Measurements from ENCODE around the gene CEP76.

Gene CEP76

GRCh38 chr18:12722731-12723130 is 20.2 kb upstream of the CEP76 start:
- Histone ChIP-seq H3K9me2 (replicated peaks; ENCODE audit: insufficient read depth, low read length) (no peaks in the 10 kb centered on the region), H4K20me1 (ENCODE audit: low read depth, low read length) (no peaks in the 10 kb centered on the region), H3K27me3 (ENCODE audit: low read length) (no peaks in the 10 kb centered on the region), H2AFZ (ENCODE audit: low read depth, low read length, severe bottlenecking) (no peak overlapping the region), H3K9ac (ENCODE audit: low read length) (no peak overlapping the region), H3K9me3 (ENCODE audit: insufficient read depth, low read length) (no peaks in the 10 kb centered on the region), H3K36me3 (ENCODE audit: low read length) (peaks cover 27% of the 10 kb centered on the region; the same call in 1 of the 2 replicates), H3K27ac (ENCODE audit: low read depth, low read length) (no peak overlapping the region), H3K4me3 (ENCODE audit: insufficient read depth, low read length, poor library complexity, severe bottlenecking) (no peak overlapping the region), H3F3A (ENCODE audit: insufficient read depth) (peaks cover 10% of the 10 kb centered on the region), H3K79me2 (ENCODE audit: insufficient read depth, low read length) (no peaks in the 10 kb centered on the region), H3K4me2 (ENCODE audit: low read depth, low read length, poor library complexity, severe bottlenecking) (no peak overlapping the region)
- TF ChIP-seq EZH2phosphoT487 (conservative IDR thresholded peaks at IDR 0.05; ENCODE audit: low read length) (no peak), CTCF (IDR thresholded peaks at IDR 0.05; ENCODE audit: insufficient read depth, low read length, poor library complexity, severe bottlenecking) (no peak)

DNA sequence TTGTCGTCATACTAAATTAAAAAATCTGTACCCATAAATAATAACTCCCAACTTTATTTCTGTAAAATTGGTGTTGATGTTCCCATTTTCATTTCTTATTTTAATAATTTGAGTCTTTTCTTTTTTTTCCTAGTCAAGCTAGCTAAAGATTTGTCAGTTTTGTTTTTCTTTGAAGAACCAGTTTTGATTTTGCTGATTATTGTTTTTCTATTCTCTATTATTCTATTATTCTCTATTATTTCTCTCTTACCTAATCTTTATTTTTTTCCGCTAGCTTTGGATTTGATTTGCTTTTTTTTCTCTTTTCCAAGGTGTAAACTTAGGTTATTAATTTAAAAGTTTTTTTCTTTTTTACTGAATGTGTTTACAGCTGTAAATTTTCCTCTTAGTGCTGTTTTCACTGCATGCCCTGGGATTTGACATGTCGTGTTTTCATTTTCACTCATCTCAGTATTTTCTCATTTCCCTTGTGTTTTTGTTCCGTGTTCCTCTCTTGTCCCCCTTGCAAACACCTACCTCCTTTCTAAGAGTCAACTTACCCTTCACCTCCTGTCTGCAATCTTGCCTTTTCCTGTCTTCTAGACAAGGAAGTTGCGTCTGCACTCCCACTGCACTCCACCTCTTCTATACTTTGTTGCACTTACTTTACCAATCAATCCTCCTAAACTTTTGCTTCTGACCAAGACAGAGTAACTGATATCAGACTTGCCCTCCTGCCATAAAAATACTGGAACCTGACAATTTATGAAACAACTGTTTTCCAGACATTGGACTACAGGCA is 19.2 kb upstream of the CEP76 start:
- Histone ChIP-seq H3K27me3 (ENCODE audit: low read length) (no peaks in the 10 kb centered on the region), H3K4me2 (ENCODE audit: low read depth, low read length, poor library complexity, severe bottlenecking) (no peak overlapping the region), H3K27ac (ENCODE audit: low read depth, low read length) (no peak overlapping the region), H3K9me3 (ENCODE audit: insufficient read depth, low read length) (no peaks in the 10 kb centered on the region), H3K79me2 (ENCODE audit: insufficient read depth, low read length) (no peaks in the 10 kb centered on the region), H2AFZ (ENCODE audit: low read depth, low read length, severe bottlenecking) (no peak overlapping the region), H3K9me2 (replicated peaks; ENCODE audit: insufficient read depth, low read length) (no peaks in the 10 kb centered on the region), H3K9ac (ENCODE audit: low read length) (no peak overlapping the region), H4K20me1 (ENCODE audit: low read depth, low read length) (no peaks in the 10 kb centered on the region), H3K4me3 (ENCODE audit: insufficient read depth, low read length, poor library complexity, severe bottlenecking) (no peak overlapping the region), H3K36me3 (ENCODE audit: low read length) (peaks cover 33% of the 10 kb centered on the region; the same call in 1 of the 2 replicates), H3F3A (ENCODE audit: insufficient read depth) (peaks cover 10% of the 10 kb centered on the region)
- TF ChIP-seq EZH2phosphoT487 (conservative IDR thresholded peaks at IDR 0.05; ENCODE audit: low read length) (no peak), CTCF (IDR thresholded peaks at IDR 0.05; ENCODE audit: insufficient read depth, low read length, poor library complexity, severe bottlenecking) (no peak)

DNA sequence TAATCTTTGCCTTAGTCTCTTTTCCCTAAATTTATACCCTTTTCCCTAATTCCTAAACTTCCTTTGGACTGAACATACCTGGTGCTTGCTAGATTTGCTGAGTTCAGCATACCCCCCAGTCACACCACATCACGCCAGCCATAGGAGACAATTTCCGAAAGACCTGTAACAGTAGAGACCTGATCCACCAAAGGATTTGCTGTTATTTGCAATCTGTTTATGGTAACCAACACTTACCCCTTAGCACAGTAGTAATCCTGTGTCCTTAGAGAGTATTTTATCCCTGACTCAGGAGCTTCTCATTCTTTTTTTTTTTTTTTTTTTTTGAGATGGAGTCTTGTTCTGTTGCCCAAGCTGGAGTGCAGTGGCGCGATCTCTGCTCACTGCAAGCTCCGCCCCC is 8.9 kb upstream of the CEP76 start:
- peaks cover 6% of the 10 kb centered on the region; the same call in 1 of the 2 replicates for H3K79me2 ChIP-seq (ENCODE audit: insufficient read depth, low read length)
- peaks cover 16% of the 10 kb centered on the region for H3K36me3 ChIP-seq (ENCODE audit: low read length)

More for the DNA sequence above, 8.9 kb upstream of the CEP76 start:
- H3K27ac ChIP-seq (ENCODE audit: low read depth, low read length) = no peak overlapping the region
- H3K4me2 ChIP-seq (ENCODE audit: low read depth, low read length, poor library complexity, severe bottlenecking) = no peak overlapping the region
- H3K27me3 ChIP-seq (ENCODE audit: low read length) = no peaks in the 10 kb centered on the region
- no peak overlapping the region for H3K9ac ChIP-seq (ENCODE audit: low read length)
- no peaks in the 10 kb centered on the region for H3K9me2 ChIP-seq (replicated peaks; ENCODE audit: insufficient read depth, low read length)
- 0 out of 2 replicates have a peak, but pooled peaks cover 7% of the 10 kb centered on the region for H4K20me1 ChIP-seq (ENCODE audit: low read depth, low read length)
- no peak for TF ChIP-seq CTCF (IDR thresholded peaks at IDR 0.05; ENCODE audit: insufficient read depth, low read length, poor library complexity, severe bottlenecking)
- no peak for TF ChIP-seq EZH2phosphoT487 (conservative IDR thresholded peaks at IDR 0.05; ENCODE audit: low read length)
- no peaks in the 10 kb centered on the region for H3K9me3 ChIP-seq (ENCODE audit: insufficient read depth, low read length)
- H3F3A ChIP-seq (ENCODE audit: insufficient read depth) = no peaks in the 10 kb centered on the region; the same call in 1 of the 2 replicates
- no peak overlapping the region for H3K4me3 ChIP-seq (ENCODE audit: insufficient read depth, low read length, poor library complexity, severe bottlenecking)
- no peak overlapping the region for H2AFZ ChIP-seq (ENCODE audit: low read depth, low read length, severe bottlenecking)

Measured in SU-DHL-6 (cell line).